WERI-Rb-1 (cell line): ENCODE measurements around the gene IFT80.
"Not testable (repeated sequence)": the region's sequence is repeated elsewhere in the genome, so short reads cannot be mapped to it uniquely, and the experiment has no call there.

ENCODE experiments used
- DNase-seq: peaks from one replicate; pipeline ENCODE4 v3.0.0-alpha.2; 2020
- H3K27ac ChIP-seq: fragments of 250-450 bp; sonication (Bioruptor Pico); 2 replicates; pipeline ENCODE4 v1.5.1; 2020; ENCODE audit warnings: mild to moderate bottlenecking, moderate library complexity
- H3K27me3 ChIP-seq: fragments of 250-450 bp; sonication (Bioruptor Pico); 2 replicates; pipeline ENCODE4 v1.5.1; 2021; ENCODE audit warnings: mild to moderate bottlenecking, low read depth, moderate library complexity; ENCODE audit not compliant: insufficient read depth, severe bottlenecking
- H3K36me3 ChIP-seq: fragments of 250-450 bp; sonication (Bioruptor Pico); 2 replicates; pipeline ENCODE4 v1.5.1; 2020; ENCODE audit warnings: mild to moderate bottlenecking, moderate library complexity
- H3K4me3 ChIP-seq: 2 replicates; pipeline ENCODE4 v1.5.1; 2011; ENCODE audit warnings: low read depth, mild to moderate bottlenecking, control low read depth, low read length
- H3K9me3 ChIP-seq: fragments of 250-450 bp; sonication (Bioruptor Pico); 2 replicates; pipeline ENCODE4 v1.5.1; 2021; ENCODE audit warnings: mild to moderate bottlenecking, moderate library complexity; ENCODE audit not compliant: severe bottlenecking
- TF ChIP-seq, protein P1 (sequence below): IDR thresholded peaks from 2 replicates; pipeline ENCODE4 v1.5.1; 2011; ENCODE audit warnings: low read depth, mild to moderate bottlenecking, control low read depth, inconsistent platforms, low read length

The IFT80 gene

DNA sequence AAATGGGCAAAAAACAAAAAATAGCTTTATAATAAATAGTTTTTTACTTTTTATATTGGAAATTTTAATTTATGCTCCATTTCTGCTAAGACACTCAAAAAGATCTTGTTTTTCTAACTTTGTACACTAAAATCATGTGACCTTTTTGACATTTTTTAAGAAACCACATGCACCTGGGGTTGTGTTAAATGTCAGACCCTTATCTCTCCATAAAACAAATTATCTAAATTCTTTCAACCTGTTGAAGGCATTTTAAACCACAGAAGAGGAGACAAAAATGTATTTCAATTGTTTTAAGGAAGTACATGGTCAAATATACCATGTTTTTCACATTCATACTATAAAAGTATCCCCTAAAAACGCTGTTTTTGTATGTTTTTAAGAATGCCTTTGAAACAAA is 29.2 kb downstream of the IFT80 start:
- DNase-seq = no peak
- H3K36me3 ChIP-seq = peaks cover 16% of the 10 kb centered on the region
- no peaks in the 10 kb centered on the region for H3K27me3 ChIP-seq
- H3K4me3 ChIP-seq = no peak overlapping the region
- TF ChIP-seq, protein P1, sequence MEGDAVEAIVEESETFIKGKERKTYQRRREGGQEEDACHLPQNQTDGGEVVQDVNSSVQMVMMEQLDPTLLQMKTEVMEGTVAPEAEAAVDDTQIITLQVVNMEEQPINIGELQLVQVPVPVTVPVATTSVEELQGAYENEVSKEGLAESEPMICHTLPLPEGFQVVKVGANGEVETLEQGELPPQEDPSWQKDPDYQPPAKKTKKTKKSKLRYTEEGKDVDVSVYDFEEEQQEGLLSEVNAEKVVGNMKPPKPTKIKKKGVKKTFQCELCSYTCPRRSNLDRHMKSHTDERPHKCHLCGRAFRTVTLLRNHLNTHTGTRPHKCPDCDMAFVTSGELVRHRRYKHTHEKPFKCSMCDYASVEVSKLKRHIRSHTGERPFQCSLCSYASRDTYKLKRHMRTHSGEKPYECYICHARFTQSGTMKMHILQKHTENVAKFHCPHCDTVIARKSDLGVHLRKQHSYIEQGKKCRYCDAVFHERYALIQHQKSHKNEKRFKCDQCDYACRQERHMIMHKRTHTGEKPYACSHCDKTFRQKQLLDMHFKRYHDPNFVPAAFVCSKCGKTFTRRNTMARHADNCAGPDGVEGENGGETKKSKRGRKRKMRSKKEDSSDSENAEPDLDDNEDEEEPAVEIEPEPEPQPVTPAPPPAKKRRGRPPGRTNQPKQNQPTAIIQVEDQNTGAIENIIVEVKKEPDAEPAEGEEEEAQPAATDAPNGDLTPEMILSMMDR = no peak
- H3K9me3 ChIP-seq = no peaks in the 10 kb centered on the region
- H3K27ac ChIP-seq = no peak overlapping the region

DNA sequence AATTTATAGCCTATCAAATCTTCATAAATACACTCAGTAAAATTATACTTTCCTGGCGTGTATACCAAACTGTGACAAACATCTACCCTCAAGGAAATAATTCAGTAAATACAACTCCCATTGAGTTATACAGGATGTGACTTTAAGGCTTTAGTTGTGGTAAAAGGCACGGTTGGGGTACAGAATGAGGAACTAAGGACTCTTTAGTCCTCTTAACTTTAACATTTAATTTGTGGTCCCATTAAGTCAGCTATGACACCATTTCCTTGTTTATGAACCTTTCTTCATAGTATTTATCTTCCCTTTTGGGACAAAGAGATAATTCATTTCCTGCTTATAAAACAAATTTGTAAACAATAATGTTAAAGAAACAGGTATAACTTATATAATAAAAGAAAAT is 30.2 kb downstream of the IFT80 start:
- no peak for DNase-seq
- peaks cover 13% of the 10 kb centered on the region for H3K36me3 ChIP-seq
- H3K9me3 ChIP-seq = no peaks in the 10 kb centered on the region
- no peak overlapping the region for H3K27ac ChIP-seq
- H3K27me3 ChIP-seq = no peaks in the 10 kb centered on the region
- TF ChIP-seq, protein P1 = no peak
- no peak overlapping the region for H3K4me3 ChIP-seq

DNA sequence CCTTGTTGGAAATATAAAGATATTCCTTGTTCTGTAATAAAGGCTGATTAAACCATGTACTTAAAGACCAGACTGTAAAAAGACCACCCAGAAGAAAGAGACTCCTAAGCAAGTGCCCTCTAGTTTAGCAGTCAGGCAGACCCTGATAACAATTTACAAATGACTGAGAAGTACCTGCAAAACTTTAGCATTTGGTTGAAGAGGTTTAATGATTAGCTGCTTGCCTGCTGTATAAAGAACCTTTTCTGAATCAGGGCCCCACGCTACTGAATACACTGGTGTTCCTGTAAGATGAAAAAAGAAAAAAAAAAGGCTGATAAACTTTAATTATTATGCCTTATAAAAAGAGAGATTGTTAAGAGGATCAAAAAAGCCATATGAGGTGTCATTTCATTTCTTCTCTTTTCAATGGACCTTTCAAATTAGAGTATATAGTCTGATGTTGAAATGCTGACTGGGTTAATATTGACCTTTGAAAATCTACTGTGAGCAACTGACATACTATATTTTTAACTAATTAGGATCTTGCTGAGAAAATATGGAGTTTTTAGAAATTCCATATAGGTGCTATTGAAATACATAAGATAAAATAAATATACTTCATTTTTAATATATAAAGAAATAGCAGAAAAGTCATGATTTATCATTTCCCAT is 33.0 kb downstream of the IFT80 start:
- Histone ChIP-seq H3K36me3 (peaks cover 6% of the 10 kb centered on the region; the same call in 1 of the 2 replicates), H3K27me3 (no peaks in the 10 kb centered on the region), H3K9me3 (no peaks in the 10 kb centered on the region), H3K4me3 (no peak overlapping the region), H3K27ac (no peak overlapping the region)
- DNase-seq = no peak
- TF ChIP-seq, protein P1 = no peak

DNA sequence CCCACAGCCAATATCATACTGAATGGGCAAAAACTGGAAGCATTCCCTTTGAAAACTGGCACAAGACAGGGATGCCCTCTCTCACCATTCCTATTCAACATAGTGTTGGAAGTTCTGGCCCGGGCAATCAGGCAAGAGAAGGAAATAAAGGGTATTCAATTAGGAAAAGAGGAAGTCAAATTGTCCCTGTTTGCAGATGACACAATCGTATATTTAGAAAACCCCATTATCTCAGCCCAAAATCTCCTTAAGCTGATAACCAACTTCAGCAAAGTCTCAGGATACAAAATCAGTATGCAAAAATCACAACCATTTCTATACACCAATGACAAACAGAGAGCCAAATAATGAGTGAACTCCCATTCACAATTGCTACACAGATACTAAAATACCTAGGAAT is 36.1 kb downstream of the IFT80 start:
- H3K27ac ChIP-seq, DNase-seq, H3K9me3 ChIP-seq, H3K27me3 ChIP-seq, H3K36me3 ChIP-seq, H3K4me3 ChIP-seq: not testable (repeated sequence)

DNA sequence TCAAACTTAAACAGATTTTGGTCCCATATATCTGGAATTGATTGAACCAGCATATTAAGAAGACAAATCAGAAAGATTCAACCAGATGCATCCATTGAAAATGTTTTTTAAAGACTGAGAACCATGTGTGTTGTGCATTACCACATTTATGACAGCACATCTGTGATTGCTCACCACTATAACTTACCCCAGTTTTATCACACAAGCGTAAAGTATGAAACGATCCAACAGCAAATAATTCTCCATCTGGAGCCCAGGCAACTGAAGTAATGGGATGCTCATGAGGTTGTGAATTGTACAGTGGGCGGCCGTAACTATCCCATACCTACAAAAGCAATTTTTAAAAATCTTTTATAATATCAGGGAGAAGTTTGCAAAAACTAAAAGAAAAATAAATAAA is 43.2 kb downstream of the IFT80 start:
- Histone ChIP-seq H3K27ac (no peak overlapping the region), H3K27me3 (no peaks in the 10 kb centered on the region), H3K36me3 (no peaks in the 10 kb centered on the region), H3K9me3 (no peaks in the 10 kb centered on the region), H3K4me3 (no peak overlapping the region)
- TF ChIP-seq, protein P1 = no peak
- DNase-seq = no peak

DNA sequence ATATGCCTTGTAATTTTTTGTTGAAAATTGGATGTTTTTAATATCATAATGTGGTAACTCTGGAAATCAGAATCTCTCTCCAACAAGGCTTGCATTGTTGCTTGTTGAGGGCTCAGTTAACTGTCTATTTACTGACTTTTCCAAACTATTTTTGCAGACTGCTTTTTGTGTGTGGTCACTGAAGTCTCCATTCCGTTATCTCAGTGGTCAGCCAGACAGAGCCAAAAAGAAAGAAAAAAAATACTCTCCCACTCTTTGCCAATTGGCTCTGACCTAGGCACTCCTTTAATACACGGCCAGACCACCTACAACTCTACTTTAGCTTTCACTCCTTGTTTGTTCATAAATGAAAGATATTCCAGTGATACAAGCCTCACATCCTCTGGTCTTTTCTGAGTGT is 52.5 kb downstream of the IFT80 start:
- H3K27me3 ChIP-seq = no peaks in the 10 kb centered on the region
- no peaks in the 10 kb centered on the region for H3K9me3 ChIP-seq
- TF ChIP-seq, protein P1 = no peak
- no peak overlapping the region for H3K4me3 ChIP-seq
- no peak for DNase-seq
- H3K36me3 ChIP-seq = no peaks in the 10 kb centered on the region
- H3K27ac ChIP-seq = no peak overlapping the region
